NCI-H1417 treated with DMSO at 0.1 percent for 48 hours (cell line): ENCODE measurements around the gene PCSK9.

Source experiments
- DNase-seq: peaks from one replicate; lab custom pipeline; 2025; lab: John Stamatoyannopoulos, UW

Gene PCSK9

GRCh38 chr1:55039342-55040082 lies at the start of gene PCSK9:
TSS of gene PCSK9 (plus strand) at chr1:55039548. CDS start at chr1:55039838, 290 bp downstream.
- no peak for DNase-seq

DNA sequence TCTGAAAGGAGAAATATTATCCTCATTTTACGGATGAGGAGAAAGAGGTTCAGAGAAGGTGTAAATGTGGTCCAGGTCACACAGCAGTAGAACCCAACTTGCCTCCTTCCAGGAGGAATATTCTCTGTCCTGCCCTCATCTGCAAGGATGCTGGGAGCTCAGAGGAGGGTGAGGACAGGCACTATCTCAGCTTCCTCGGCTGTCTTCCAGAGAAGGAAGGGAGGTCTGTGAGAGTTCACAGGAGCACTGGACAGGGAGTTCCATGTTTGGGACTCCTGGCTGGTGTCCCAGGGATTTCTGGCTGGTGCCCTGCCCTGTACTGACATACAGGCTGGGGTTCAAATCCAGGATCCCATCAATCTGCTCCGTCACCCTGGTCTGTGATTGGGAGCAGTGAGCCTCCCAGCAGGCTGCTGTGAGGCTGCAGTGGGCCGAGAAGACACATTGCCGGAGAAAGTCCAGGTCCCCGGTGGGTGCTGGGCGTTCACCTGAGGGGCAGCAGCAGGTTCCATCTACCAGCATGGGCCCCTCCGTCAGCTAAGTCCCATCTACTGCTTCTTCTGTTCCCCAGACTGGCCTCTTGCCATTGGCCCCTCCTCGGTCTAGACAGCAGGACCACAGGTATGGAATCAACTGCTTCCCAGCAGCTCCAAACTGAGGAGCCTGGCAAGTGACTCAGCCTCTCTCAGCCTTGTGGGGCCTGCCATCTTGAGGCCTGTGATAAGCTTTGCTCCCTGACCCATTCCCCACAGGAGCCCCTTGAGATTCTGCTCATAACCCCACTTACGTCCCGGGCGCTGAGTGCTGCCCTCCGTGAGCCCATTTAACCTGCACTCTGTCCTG lies 49.2 kb upstream of the PCSK9 start:
- DNase-seq: no peak

DNA sequence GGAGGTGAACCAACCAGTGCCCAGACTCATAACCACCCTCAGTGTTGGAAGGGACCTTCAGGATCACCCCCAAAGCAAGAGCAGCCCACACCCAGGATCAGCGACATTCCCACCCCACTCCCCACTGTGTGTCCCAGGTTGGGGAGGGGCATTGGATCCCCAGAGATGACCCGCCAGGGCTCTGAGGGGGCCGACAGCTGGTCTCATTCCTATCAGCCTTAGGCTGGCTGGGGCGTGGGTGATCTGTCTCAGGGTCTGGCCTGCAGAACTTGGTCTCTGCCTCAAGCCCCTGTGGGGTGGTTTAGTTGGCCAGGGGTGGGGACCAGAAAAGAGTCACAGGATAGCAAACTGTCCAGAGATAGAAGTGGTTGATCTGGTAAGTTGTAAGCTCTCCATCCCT lies 48.4 kb upstream of the PCSK9 start:
- no peak for DNase-seq

DNA sequence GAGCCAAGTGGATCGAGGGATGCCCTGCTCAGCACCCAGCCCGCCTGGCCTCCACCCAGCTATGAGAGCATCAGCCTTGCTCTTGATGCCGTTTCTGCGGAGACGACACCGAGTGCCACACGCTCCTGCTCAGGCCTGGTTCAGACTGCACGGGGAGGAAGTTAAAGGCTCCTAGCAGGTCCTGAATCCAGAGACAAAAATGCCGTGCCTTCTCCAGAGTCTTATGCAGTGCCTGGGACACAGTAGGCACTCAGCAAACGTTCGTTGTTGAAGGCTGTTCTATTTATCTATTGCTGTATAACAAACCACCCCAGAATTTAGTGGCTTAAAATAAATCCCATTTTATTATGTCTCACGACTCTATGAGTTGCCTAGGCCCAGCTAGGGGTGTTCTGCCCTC lies 47.4 kb upstream of the PCSK9 start:
- DNase-seq: no peak

GRCh38 chr1:54993140-54993539 lies 46.2 kb upstream of the PCSK9 start:
- no peak for DNase-seq

DNA sequence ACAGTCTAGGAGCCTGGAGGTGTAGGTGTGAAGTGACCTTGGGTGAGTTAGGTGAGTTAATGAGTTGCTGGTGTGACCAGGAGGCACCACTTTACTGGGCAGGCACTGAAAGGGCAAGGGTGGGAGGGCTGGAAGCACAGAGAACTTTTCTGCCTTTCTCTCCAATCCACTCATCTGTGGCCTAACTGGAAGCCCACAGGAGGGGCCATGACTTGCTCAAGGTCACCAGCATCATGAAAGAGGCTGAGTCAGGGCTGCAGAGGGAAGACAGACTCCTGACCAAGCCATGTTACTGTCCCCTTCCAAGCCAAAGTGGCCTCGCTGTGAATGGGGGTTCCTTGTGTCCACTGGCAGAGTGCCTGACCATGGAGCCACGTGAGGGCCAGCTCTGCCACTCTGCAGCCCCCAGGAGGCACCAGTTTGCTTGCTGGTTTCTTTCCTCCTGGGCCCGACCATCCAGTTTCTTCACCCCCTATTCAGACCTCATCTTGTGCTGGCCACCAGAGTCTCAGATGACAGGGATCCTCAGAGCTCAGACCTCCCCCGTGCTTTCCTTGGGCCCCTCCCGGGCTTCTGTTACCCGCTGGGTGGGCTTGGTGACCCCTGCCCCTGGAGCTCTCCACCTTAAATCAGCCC lies 44.9 kb upstream of the PCSK9 start:
- DNase-seq: no peak

- no peak for DNase-seq
These were observed 44.2 kb upstream of the PCSK9 start for GRCh38 chr1:54995013-54995760.

DNA sequence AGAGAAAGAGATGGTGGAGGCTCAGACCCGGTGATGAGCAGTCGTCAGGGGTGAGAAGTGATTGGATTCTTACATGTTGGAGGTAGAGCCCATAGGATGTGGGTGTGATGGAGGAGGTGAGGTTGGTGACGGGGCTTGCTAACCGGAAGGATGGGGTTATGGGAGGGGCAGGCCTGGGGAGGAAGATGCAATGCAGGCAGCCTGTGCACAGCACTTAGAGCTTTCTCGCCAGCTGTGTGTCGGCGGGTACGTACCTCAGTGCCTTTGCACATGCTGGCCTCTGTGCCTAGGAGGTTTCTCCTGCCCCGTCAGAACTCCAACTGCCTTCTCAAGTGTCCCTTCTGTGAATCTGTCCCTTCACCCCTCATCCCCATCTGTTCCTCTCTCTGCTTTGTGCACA lies 43.5 kb upstream of the PCSK9 start:
- DNase-seq: no peak

GRCh38 chr1:54996359-54996868 lies 42.9 kb upstream of the PCSK9 start:
- no peak for DNase-seq

DNA sequence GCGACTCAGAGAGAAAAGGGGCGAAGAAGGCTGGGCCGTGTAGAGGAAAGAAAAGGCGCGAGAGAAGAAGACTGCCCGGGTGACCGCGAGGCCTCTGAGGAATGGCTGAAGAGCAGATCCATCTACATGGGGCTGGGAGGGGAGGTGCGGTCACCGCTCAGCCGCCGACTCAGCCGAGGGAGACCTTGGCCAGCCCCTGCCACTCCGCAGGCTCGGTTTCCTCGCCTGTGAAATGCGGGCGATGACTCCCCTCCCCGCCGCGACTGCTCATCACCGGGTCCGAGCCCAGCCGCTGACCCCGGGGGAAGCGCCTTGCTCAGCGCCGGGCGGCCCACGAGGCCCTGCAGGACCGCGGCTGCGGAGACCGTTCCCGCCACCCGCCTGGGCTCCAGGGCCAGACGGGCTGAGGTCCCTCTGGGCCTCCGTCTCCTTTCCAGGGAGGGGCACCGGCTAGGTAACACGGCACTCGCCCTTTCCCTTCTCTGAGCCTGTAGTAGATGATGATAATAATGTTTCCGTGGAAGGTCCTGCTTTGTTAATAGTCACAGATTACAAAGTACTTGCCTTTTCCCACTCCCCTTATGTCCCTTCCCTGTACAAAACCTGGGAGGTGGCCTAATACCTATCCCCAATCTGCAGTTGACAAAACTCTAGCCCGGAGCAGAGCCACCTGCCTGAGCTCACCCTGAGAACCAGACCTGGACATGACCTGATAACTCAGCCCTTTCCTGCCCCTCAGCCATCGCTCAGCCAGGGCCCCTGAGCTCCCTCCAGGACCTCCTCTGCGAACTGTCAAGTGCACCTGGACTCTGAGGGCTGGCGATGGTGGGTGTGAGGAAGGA lies 42.3 kb upstream of the PCSK9 start:
- no peak for DNase-seq

DNA sequence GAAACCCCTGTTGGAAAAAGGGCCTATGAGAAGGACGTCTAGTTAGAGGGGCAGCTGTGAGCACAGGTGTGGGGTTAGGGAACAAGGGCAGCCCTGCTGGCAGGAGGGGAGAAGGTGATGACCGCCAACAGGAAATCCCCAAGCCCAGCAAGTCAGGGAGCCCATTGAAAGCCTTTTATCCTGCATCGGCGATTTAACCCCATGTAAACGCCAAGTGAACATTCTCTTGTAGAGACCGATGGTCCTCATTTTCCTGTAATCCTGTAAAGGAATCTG lies 41.7 kb upstream of the PCSK9 start:
- no peak for DNase-seq

DNA sequence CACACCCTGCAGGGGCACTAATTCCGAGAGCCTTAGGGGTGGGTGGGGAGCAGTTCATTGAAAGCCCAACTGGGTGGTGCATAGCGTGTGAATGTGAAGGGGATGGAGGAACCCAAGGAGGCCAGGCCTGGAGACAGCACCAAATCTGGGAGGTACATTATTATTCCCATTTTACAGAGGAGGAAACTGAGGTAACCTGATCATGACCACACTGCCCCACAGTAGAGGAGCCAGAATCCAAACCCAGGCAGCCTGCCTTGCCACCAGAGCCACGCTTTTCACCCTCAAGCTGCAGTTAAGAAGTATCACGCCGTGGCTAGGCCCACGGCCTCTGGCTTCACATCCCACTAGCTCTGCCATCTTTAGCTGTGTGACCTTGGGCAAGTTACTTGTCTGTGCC lies 41.2 kb upstream of the PCSK9 start:
- DNase-seq: no peak

DNA sequence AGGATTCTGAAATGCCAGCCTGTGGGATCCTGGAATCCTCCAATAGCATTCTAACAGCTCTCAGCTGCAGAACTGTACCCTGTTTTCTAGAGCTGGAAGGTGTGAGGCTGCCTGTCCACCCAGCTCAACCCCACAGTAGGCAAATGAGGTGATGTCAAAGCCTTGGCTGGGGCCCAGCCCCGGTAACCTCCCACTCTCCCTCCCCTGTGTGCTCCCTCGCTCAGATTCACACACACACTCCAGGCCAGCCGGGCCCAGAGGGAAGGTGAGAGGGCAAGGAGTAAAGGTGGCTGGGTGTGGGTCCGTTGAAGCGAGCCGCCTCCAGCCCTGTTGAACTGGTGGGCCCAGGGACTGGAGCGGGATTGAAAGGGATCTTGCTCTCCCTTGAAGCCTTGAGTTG lies 40.7 kb upstream of the PCSK9 start, which contains the start of gene BSND:
Gene BSND, plus strand, starts transcription at position 257 of the 400 bp plus-strand sequence. CDS start 254 bp downstream, outside the sequence.
- no peak for DNase-seq

GRCh38 chr1:55000110-55001085 lies 39.0 kb upstream of the PCSK9 start:
- no peak for DNase-seq

GRCh38 chr1:55001311-55001710 lies 38.0 kb upstream of the PCSK9 start:
- no peak for DNase-seq

DNA sequence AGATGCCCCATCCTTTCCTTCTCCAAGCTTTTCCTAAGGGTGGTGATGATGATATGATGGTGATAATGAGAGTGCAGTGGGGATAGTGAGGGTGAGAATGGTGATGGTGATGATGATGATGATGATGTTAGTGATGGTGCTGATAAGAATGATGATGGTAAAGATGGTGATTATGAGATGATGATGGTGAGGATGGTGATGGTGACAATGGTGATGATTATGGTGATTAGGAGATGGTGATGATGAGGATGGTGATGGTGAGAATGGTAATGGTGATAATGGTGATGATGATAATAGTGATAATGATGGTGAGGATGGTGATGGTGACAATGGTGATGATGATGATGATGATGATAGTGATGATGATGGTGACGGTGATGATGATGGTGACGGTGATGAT lies 36.7 kb upstream of the PCSK9 start:
- no peak for DNase-seq

DNA sequence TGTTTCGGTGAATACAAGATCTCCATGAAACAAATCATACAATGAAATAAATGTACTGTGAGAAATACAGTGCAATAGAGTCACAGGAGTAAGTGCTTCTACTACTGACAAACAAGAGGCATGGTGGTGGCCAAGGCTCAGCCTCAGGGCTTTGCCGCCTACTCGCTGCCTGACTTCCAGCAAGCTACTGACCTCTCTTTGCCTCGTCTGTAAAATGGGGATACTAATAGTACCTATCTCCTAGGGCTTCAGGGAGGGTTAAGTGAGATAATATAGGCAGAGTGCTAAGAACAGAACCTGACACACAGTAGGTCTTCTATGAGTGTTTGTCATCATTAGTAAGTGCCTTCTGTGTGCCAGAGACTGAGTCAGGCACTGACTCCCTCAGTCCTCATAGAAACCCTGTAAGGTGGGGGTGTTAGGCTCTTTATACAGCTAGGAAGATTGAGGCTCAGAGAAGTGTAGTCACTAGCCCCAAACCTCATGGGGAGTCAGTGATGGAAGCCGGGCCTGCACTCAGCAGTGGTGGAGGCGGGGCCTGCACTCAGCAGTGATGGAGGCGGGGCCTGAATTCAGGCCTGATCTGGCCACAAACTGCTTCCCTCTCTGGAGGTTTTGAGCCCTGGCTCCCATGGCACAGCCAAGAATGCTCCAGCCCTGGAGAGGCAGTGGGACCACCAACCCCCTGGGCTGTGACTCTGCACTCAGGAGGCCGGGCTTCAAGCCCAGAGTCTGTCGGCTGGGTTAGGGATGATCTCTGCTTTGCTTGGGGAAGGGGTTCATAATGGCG lies 33.8 kb upstream of the PCSK9 start:
- DNase-seq: no peak

- DNase-seq: no peak
These were observed 32.4 kb upstream of the PCSK9 start for GRCh38 chr1:55006931-55007330.

DNA sequence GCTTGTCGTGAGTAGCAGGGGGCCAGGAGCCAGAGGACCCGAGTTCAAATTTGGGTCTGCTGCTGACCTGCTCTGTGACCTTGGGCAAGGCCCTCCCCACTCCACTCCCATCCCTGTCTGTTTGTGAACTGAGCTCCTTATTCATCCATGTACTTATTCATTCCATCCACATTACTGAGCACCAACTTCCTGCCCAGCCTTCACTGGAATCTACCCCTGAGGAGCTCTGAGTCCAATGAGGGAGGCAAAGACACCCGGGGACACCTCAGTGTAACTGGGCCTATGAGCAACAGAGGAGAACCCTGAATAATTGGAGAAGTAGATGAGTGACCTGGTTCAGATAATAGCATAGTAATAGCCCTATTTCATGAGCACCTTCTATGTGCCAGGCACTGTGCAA lies 31.7 kb upstream of the PCSK9 start:
- no peak for DNase-seq
